GM12878 (cell line): ENCODE results near the gene GPR141.

Experiments used
- EGR1 ChIP-seq, 2 experiments: IDR thresholded peaks; 1 replicate in 1 of 2; 2 replicates in 1 of 2; pipeline ENCODE4 v1.6.1; 2011 to 2012; ENCODE audit warnings: low read depth in 2 of 2, low read length in 2 of 2, borderline replicate concordance in 1 of 2, mild to moderate bottlenecking in 1 of 2, moderate library complexity in 1 of 2
- MAX ChIP-seq: IDR thresholded peaks from 2 replicates; pipeline ENCODE4 v1.6.1; 2012; ENCODE audit warnings: low read depth, low read length, improper control_type of control experiment

- no peak for TF ChIP-seq MAX
- no peak for TF ChIP-seq EGR1 (IDR thresholded peaks at IDR 0.05; ENCODE audit: borderline replicate concordance in 1 of 2, low read depth in 2 of 2, low read length in 2 of 2)
Measured at GRCh38 chr7:37675749-37676148, 7.8 kb upstream of the GPR141 start.
